ENCODE measurements around the gene MIX23. TPM values are rescaled to one million over a fixed set of nuclear protein-coding genes. Genes with fewer than 3 reads are reported as not detected.

The MIX23 gene
- total and polyA plus RNA-seq, 10 of the 15 experiments (the other 5 are each of a cell fraction or from before 2014, with no cell fraction given) = 30.0 to 176 (median 62.4) TPM

GRCh38 chr3:122314228-122314876 lies 68.7 kb downstream of the MIX23 start:
- no peaks in the 10 kb centered on the region for H3K4me1 ChIP-seq (ENCODE audit: control insufficient read depth, insufficient read depth, low read length)
- H3K27me3 ChIP-seq (replicated peaks in 1 of 2; ENCODE audit: control insufficient read depth in 2 of 2, insufficient read depth in 2 of 2, low read length in 1 of 2) = no peaks in the 10 kb centered on the region
- CTCF ChIA-PET = interaction anchor here (1.2 to 1.7 kb wide), 3 partner anchors 8 to 15 kb away, joined by 3 to 7 read pairs (median 6); no protein-coding TSS in a partner anchor
- POLR2A ChIA-PET = interaction anchor here (0.9 to 1.3 kb wide), 3 partner anchors 8 to 26 kb away, joined by 3 to 5 read pairs (median 3); no protein-coding TSS in a partner anchor
- H3K27ac ChIP-seq (ENCODE audit: control insufficient read depth, insufficient read depth) = no peak overlapping the region
- RAD21 ChIA-PET (ENCODE audit: unreplicated experiment) = interaction anchor here (2.2 kb wide), 1 partner anchor 8 kb away, joined by 6 read pairs; no protein-coding TSS in a partner anchor
- ATAC-seq (no peak), DNase-seq (ENCODE audit: low read depth, low spot score) (no peak), FAIRE-seq (no peak)
- in situ Hi-C loops (cut with MboI) = no loop called here
- no TSS peak for BruUV-seq (replicated peaks)
- TF ChIP-seq SREBF1 (IDR thresholded peaks at IDR 0.05; ENCODE audit: low read length) (no peak), NKRF (conservative IDR thresholded peaks at IDR 0.05) (no peak)
- WGBS (ENCODE audit: insufficient coverage, insufficient replicate concordance, low lambda C conversion rate, missing lambda C conversion rate) = 17% methylated on average over 2 of the region's 2 CpGs
- H4K20me1 ChIP-seq (ENCODE audit: control insufficient read depth, insufficient read depth) = no peaks in the 10 kb centered on the region
- intact Hi-C loops (cut with micrococcal nuclease; ENCODE audit: unreplicated experiment) = no loop called here
- H2AFZ ChIP-seq (ENCODE audit: control insufficient read depth, low read depth, low read length) = no peak overlapping the region
- peaks cover 1% of the 10 kb centered on the region; the same call in 1 of the 3 replicates for H3K9me3 ChIP-seq (replicated peaks; ENCODE audit: control insufficient read depth, insufficient read depth, low read length)
- no peak overlapping the region for H3K4me3 ChIP-seq
- H3K79me2 ChIP-seq (ENCODE audit: control insufficient read depth, insufficient read depth, low read length) = no peaks in the 10 kb centered on the region
- H3K36me3 ChIP-seq (ENCODE audit: control insufficient read depth in 2 of 2, insufficient read depth in 2 of 2, low read length in 1 of 2) = no peaks in the 10 kb centered on the region
- no peak overlapping the region for H3K9ac ChIP-seq (ENCODE audit: control insufficient read depth, insufficient read depth, low read length)
- no peak overlapping the region for H3K4me2 ChIP-seq (ENCODE audit: control insufficient read depth, insufficient read depth)
- SMC1A ChIA-PET (ENCODE audit: uncharacterized antibody, unreplicated experiment) = interaction anchor here (1.1 to 2.1 kb wide), 7 partner anchors 7 to 59 kb away, joined by 3 to 9 read pairs (median 6); partner anchors contain the start of gene CSTA

GRCh38 chr3:122313281-122313680 lies 69.8 kb downstream of the MIX23 start:
- H3K4me3 ChIP-seq = no peak overlapping the region
- no peak overlapping the region; the same call in 1 of the 2 replicates for H2AFZ ChIP-seq (ENCODE audit: control insufficient read depth, low read depth, low read length)
- H3K27me3 ChIP-seq (replicated peaks in 1 of 2; ENCODE audit: control insufficient read depth in 2 of 2, insufficient read depth in 2 of 2, low read length in 1 of 2) = no peaks in the 10 kb centered on the region
- no peaks in the 10 kb centered on the region for H3K9me3 ChIP-seq (replicated peaks; ENCODE audit: control insufficient read depth, insufficient read depth, low read length)
- no peak overlapping the region for H3K9ac ChIP-seq (ENCODE audit: control insufficient read depth, insufficient read depth, low read length)
- no peaks in the 10 kb centered on the region for H3K79me2 ChIP-seq (ENCODE audit: control insufficient read depth, insufficient read depth, low read length)
- H4K20me1 ChIP-seq (ENCODE audit: control insufficient read depth, insufficient read depth) = no peaks in the 10 kb centered on the region
- intact Hi-C loops (cut with micrococcal nuclease; ENCODE audit: unreplicated experiment) = no loop called here
- in situ Hi-C loops (cut with MboI) = no loop called here
- ATAC-seq = no peak
- no peak overlapping the region for H3K27ac ChIP-seq (ENCODE audit: control insufficient read depth, insufficient read depth)
- no peak for DNase-seq (ENCODE audit: low read depth, low spot score)
- ChIA-PET POLR2A (interaction anchor here (1.3 kb wide), 1 partner anchor 9 kb away, joined by 5 read pairs; no protein-coding TSS in a partner anchor), SMC1A (ENCODE audit: uncharacterized antibody, unreplicated experiment) (interaction anchor here (1.0 to 2.1 kb wide), 8 partner anchors 8 to 58 kb away, joined by 3 to 9 read pairs (median 6); partner anchors contain the start of gene CSTA), CTCF (interaction anchor here (0.7 to 1.2 kb wide), 2 partner anchors 9 to 50 kb away, joined by 3 to 4 read pairs; no protein-coding TSS in a partner anchor), RAD21 (ENCODE audit: unreplicated experiment) (interaction anchor here (0.6 to 0.7 kb wide), 2 partner anchors 9 to 317 kb away, joined by 3 read pairs; no protein-coding TSS in a partner anchor)
- 85% methylated on average over 3 of the region's 3 CpGs for WGBS (ENCODE audit: insufficient coverage, insufficient replicate concordance, low lambda C conversion rate, missing lambda C conversion rate)
- peak; percentile 23 for FAIRE-seq
- no peak overlapping the region for H3K4me2 ChIP-seq (ENCODE audit: control insufficient read depth, insufficient read depth)
- no TSS peak for BruUV-seq (replicated peaks)
- H3K4me1 ChIP-seq (ENCODE audit: control insufficient read depth, insufficient read depth, low read length) = no peaks in the 10 kb centered on the region
- H3K36me3 ChIP-seq (ENCODE audit: control insufficient read depth in 2 of 2, insufficient read depth in 2 of 2, low read length in 1 of 2) = no peaks in the 10 kb centered on the region
- TF ChIP-seq E4F1 (IDR thresholded peaks at IDR 0.05; ENCODE audit: borderline replicate concordance, partially characterized antibody) (no peak), SMAD1 (IDR thresholded peaks at IDR 0.05; ENCODE audit: low read depth, partially characterized antibody) (no peak), JUNB (IDR thresholded peaks at IDR 0.05) (no peak), KAT2A (conservative IDR thresholded peaks at IDR 0.05; ENCODE audit: control insufficient read depth, low read depth, low read length) (no peak)

Data from GM12878 (cell line).